ENCODE measurements around the gene PRIM1. TPM values are rescaled to one million over a fixed set of nuclear protein-coding genes. Genes with fewer than 3 reads are reported as not detected.
A peak's percentile ranks its signal among the peaks of the same experiment; 100 is the strongest.

PRIM1 gene
- total and polyA plus RNA-seq, 2 of the 13 experiments (the other 11 are each of a cell fraction or from before 2014, with no cell fraction given), result 30.0 to 47.3 TPM

DNA sequence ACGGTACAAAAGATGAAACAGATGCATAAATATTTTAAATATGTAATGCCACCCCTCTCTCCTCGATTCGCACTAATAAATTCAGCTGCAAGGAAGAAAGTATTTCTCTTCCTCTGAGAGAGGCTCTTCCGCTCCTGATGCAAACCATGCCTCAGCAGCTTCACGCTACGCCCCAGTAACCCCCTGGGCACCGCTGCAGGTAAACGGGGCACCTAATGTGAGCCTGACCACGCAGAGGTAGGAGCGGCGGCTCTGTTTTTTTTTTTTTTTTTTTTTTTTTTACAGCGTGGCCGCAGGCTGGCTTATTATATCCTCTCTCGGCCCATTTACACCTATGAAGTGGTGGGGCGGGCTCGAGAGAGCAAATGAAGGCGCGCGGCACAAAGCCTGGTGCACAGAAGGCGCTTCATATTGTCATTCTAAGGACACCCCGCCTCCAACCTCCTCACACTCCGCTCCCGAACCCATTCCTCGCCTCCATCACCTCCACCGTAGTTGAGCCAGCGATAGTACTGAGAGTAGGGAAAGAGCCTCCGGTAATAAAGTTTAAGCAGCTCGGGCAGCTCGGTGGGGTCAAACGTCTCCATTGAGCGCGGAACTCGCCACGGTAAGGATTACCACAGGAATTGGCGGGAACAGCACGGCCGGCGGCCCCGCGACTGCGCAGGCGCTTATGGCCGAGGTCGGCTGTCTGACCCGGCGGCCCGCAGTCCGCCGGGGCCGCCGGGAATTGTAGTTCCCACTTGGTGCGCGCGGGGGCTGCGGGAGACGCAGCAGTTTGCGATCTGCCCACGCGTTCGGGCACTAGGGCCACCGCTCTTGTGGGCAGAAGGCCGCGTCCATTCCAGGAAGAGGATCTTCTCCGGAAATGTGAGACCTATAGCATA, at the start of gene PRIM1 (continued):
- TF ChIP-seq, protein P1, sequence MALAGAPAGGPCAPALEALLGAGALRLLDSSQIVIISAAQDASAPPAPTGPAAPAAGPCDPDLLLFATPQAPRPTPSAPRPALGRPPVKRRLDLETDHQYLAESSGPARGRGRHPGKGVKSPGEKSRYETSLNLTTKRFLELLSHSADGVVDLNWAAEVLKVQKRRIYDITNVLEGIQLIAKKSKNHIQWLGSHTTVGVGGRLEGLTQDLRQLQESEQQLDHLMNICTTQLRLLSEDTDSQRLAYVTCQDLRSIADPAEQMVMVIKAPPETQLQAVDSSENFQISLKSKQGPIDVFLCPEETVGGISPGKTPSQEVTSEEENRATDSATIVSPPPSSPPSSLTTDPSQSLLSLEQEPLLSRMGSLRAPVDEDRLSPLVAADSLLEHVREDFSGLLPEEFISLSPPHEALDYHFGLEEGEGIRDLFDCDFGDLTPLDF (CRISPR knock-in tag; IDR thresholded peaks at IDR 0.05), result peak; percentile 95
- TF ChIP-seq ZNF546 (CRISPR knock-in tag; conservative IDR thresholded peaks at IDR 0.05) (no peak), ZSCAN12 (CRISPR knock-in tag; IDR thresholded peaks at IDR 0.05) (no peak), ARNTL (CRISPR knock-in tag; IDR thresholded peaks at IDR 0.05) (no peak), ZNF883 (CRISPR knock-in tag; IDR thresholded peaks at IDR 0.05; ENCODE audit: not compliant biosample characterization) (no peak), ZNF552 (CRISPR knock-in tag; IDR thresholded peaks at IDR 0.05; ENCODE audit: borderline replicate concordance) (no peak), ZNF207 (IDR thresholded peaks at IDR 0.05; ENCODE audit: borderline replicate concordance) (no peak), SIN3B (IDR thresholded peaks at IDR 0.05; ENCODE audit: low read length) (no peak), KAT2B (IDR thresholded peaks at IDR 0.05; ENCODE audit: borderline replicate concordance, low read depth, low read length) (no peak), ZNF10 (CRISPR knock-in tag; IDR thresholded peaks at IDR 0.05; ENCODE audit: borderline replicate concordance, low read depth) (no peak), NRL (CRISPR knock-in tag; IDR thresholded peaks at IDR 0.05; ENCODE audit: borderline replicate concordance) (peak; percentile 59; the same call in 1 of the 2 replicates), ZNF737 (CRISPR knock-in tag; IDR thresholded peaks at IDR 0.05; ENCODE audit: borderline replicate concordance) (no peak), ZFX (CRISPR knock-in tag; IDR thresholded peaks at IDR 0.05; ENCODE audit: low read depth) (no peak; the same call in 1 of the 2 replicates), SIX4 (CRISPR knock-in tag; IDR thresholded peaks at IDR 0.05) (no peak), ZSCAN31 (CRISPR knock-in tag; IDR thresholded peaks at IDR 0.05; ENCODE audit: low read depth) (no peak; the same call in 1 of the 2 replicates), RARA (CRISPR knock-in tag; IDR thresholded peaks at IDR 0.05) (no peak), ZBTB38 (CRISPR knock-in tag; IDR thresholded peaks at IDR 0.05) (peak; percentile 35; the same call in 1 of the 2 replicates), ZNF101 (CRISPR knock-in tag; IDR thresholded peaks at IDR 0.05; ENCODE audit: borderline replicate concordance, low read depth) (no peak), KDM4B (CRISPR knock-in tag; IDR thresholded peaks at IDR 0.05) (no peak), GATAD1 (CRISPR knock-in tag; IDR thresholded peaks at IDR 0.05) (peak; percentile 76), ZNF598 (CRISPR knock-in tag; IDR thresholded peaks at IDR 0.05; ENCODE audit: borderline replicate concordance) (no peak)
- TF ChIP-seq, protein P2, sequence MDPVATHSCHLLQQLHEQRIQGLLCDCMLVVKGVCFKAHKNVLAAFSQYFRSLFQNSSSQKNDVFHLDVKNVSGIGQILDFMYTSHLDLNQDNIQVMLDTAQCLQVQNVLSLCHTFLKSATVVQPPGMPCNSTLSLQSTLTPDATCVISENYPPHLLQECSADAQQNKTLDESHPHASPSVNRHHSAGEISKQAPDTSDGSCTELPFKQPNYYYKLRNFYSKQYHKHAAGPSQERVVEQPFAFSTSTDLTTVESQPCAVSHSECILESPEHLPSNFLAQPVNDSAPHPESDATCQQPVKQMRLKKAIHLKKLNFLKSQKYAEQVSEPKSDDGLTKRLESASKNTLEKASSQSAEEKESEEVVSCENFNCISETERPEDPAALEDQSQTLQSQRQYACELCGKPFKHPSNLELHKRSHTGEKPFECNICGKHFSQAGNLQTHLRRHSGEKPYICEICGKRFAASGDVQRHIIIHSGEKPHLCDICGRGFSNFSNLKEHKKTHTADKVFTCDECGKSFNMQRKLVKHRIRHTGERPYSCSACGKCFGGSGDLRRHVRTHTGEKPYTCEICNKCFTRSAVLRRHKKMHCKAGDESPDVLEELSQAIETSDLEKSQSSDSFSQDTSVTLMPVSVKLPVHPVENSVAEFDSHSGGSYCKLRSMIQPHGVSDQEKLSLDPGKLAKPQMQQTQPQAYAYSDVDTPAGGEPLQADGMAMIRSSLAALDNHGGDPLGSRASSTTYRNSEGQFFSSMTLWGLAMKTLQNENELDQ (CRISPR knock-in tag; IDR thresholded peaks at IDR 0.05; ENCODE audit: borderline replicate concordance), result no peak
- TF ChIP-seq, protein P3, sequence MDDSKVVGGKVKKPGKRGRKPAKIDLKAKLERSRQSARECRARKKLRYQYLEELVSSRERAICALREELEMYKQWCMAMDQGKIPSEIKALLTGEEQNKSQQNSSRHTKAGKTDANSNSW (CRISPR knock-in tag; IDR thresholded peaks at IDR 0.05; ENCODE audit: borderline replicate concordance), result no peak
- TF ChIP-seq, protein P4, sequence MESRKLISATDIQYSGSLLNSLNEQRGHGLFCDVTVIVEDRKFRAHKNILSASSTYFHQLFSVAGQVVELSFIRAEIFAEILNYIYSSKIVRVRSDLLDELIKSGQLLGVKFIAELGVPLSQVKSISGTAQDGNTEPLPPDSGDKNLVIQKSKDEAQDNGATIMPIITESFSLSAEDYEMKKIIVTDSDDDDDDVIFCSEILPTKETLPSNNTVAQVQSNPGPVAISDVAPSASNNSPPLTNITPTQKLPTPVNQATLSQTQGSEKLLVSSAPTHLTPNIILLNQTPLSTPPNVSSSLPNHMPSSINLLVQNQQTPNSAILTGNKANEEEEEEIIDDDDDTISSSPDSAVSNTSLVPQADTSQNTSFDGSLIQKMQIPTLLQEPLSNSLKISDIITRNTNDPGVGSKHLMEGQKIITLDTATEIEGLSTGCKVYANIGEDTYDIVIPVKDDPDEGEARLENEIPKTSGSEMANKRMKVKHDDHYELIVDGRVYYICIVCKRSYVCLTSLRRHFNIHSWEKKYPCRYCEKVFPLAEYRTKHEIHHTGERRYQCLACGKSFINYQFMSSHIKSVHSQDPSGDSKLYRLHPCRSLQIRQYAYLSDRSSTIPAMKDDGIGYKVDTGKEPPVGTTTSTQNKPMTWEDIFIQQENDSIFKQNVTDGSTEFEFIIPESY (CRISPR knock-in tag; IDR thresholded peaks at IDR 0.05), result no peak
